Effector CD8-positive, alpha-beta T cell (primary cell): Measurements from ENCODE around the gene ZNF212.

Experiments used
- DNase-seq: peaks from one replicate; lab custom pipeline; 2025; lab: John Stamatoyannopoulos, UW
- total RNA-seq, 4 experiments: gene quantifications; one replicate each; lab custom pipeline; 2026; lab: John Stamatoyannopoulos, UW

ZNF212 gene
- total RNA-seq: 19.8 to 27.3 (median 23.2) reads per million in 4 experiments

GRCh38 chr7:149239345-149240143 lies at the start of gene ZNF212:
Gene ZNF212 (plus strand): TSS chr7:149239651. CDS start chr7:149239779, 128 bp downstream.
- DNase-seq: peak; percentile 79

- DNase-seq: no peak
Measured at GRCh38 chr7:149191851-149192250, 47.6 kb upstream of the ZNF212 start.

- no peak for DNase-seq
Measured at GRCh38 chr7:149194799-149195179, 44.7 kb upstream of the ZNF212 start.

- DNase-seq: peak; percentile 49
Measured at GRCh38 chr7:149195180-149196150, 44.0 kb upstream of the ZNF212 start, which contains the start of gene ZNF282. Gene ZNF282 (plus strand): TSS chr7:149195546. CDS start chr7:149195590, 44 bp downstream.

GRCh38 chr7:149196151-149196704 lies 43.2 kb upstream of the ZNF212 start:
- no peak for DNase-seq

- no peak for DNase-seq
Measured at GRCh38 chr7:149196705-149197171, 42.7 kb upstream of the ZNF212 start.

- DNase-seq: no peak
Measured at GRCh38 chr7:149197675-149198074, 41.8 kb upstream of the ZNF212 start.

GRCh38 chr7:149198161-149198816 lies 41.2 kb upstream of the ZNF212 start:
- DNase-seq: no peak

- DNase-seq: no peak
Measured at GRCh38 chr7:149199234-149199995, 40.0 kb upstream of the ZNF212 start.

GRCh38 chr7:149202831-149203231 lies 36.6 kb upstream of the ZNF212 start:
- no peak for DNase-seq

GRCh38 chr7:149205690-149206381 lies 33.6 kb upstream of the ZNF212 start:
- DNase-seq: no peak

GRCh38 chr7:149207324-149208035 lies 32.0 kb upstream of the ZNF212 start:
- DNase-seq: no peak

- DNase-seq: peak; percentile 35
Measured at GRCh38 chr7:149209518-149210269, 29.8 kb upstream of the ZNF212 start.

GRCh38 chr7:149210551-149210950 lies 28.9 kb upstream of the ZNF212 start:
- no peak for DNase-seq

GRCh38 chr7:149214020-149214720 lies 25.3 kb upstream of the ZNF212 start:
- DNase-seq: no peak

- no peak for DNase-seq
Measured at GRCh38 chr7:149216402-149216801, 23.0 kb upstream of the ZNF212 start.

GRCh38 chr7:149217570-149217969 lies 21.9 kb upstream of the ZNF212 start:
- no peak for DNase-seq
